Osteoblast (primary cell): ENCODE measurements around the gene IGF2BP1. TPM values are rescaled to one million over a fixed set of nuclear protein-coding genes. Genes with fewer than 3 reads are reported as not detected.

Experiments used
- DNase-seq: peaks from one replicate; pipeline ENCODE4 v3.0.0; 2011; ENCODE audit warnings: low spot score, mixed read lengths; ENCODE audit not compliant: insufficient read length; ENCODE audit errors: missing footprints
- H2AFZ ChIP-seq: 2 replicates; pipeline ENCODE4 v1.6.0; 2011; ENCODE audit warnings: mild to moderate bottlenecking, low read length
- H3K27ac ChIP-seq: 2 replicates; pipeline ENCODE4 v1.5.1; 2011; ENCODE audit warnings: mild to moderate bottlenecking, low read depth, low read length, moderate library complexity
- H3K27me3 ChIP-seq: 2 replicates; pipeline ENCODE4 v1.6.0; 2012; ENCODE audit warnings: mild to moderate bottlenecking, control low read depth, inconsistent platforms, low read length, moderate library complexity; ENCODE audit not compliant: insufficient read depth
- H3K36me3 ChIP-seq: 2 replicates; pipeline ENCODE4 v1.5.1; 2011; ENCODE audit warnings: mild to moderate bottlenecking, low read length, control low read depth, moderate library complexity; ENCODE audit not compliant: insufficient read depth
- H3K4me1 ChIP-seq: 2 replicates; pipeline ENCODE4 v1.5.1; 2011; ENCODE audit warnings: mild to moderate bottlenecking, low read length, control low read depth, moderate library complexity; ENCODE audit not compliant: insufficient read depth
- H3K4me2 ChIP-seq: 2 replicates; pipeline ENCODE4 v1.6.0; 2011; ENCODE audit warnings: mild to moderate bottlenecking, low read length; ENCODE audit not compliant: insufficient read depth
- H3K4me3 ChIP-seq: fragments of 200-600 bp; sonication (generic); 3 replicates; pipeline ENCODE4 v1.5.1; 2012; ENCODE audit warnings: mild to moderate bottlenecking, low read length, inconsistent platforms; ENCODE audit not compliant: insufficient read depth
- H3K79me2 ChIP-seq: 2 replicates; pipeline ENCODE4 v1.6.0; 2012; ENCODE audit warnings: mild to moderate bottlenecking, low read length, control low read depth, inconsistent platforms; ENCODE audit not compliant: insufficient read depth
- H3K9me3 ChIP-seq: 2 replicates; pipeline ENCODE4 v1.5.1; 2011; ENCODE audit warnings: low read depth, low read length, control low read depth
- H4K20me1 ChIP-seq: 2 replicates; pipeline ENCODE4 v1.6.0; 2012; ENCODE audit warnings: mild to moderate bottlenecking, low read length, control low read depth; ENCODE audit not compliant: insufficient read depth
- CTCF ChIP-seq: IDR thresholded peaks from 2 replicates; pipeline ENCODE4 v1.5.1; 2011; ENCODE audit warnings: mild to moderate bottlenecking, low read depth, low read length, moderate library complexity; ENCODE audit errors: extremely low read depth
- total RNA-seq: library from RNA; depleted of rRNA; stranded (reverse); fragments of >200 nt; gene quantifications from 2 replicates; pipeline ENCODE4 v1.2.3, GENCODE V29; 2012

Gene IGF2BP1
- total RNA-seq, 1 donor, result 1.4 TPM

GRCh38 chr17:49020609-49021008 is 23.4 kb downstream of the IGF2BP1 start:
- Histone ChIP-seq H3K36me3 (no peaks in the 10 kb centered on the region), H3K4me3 (no peak overlapping the region), H2AFZ (no peak overlapping the region), H3K4me2 (no peak overlapping the region), H3K27me3 (peaks cover 8% of the 10 kb centered on the region), H3K9me3 (no peaks in the 10 kb centered on the region), H3K4me1 (peaks cover 33% of the 10 kb centered on the region), H4K20me1 (no peaks in the 10 kb centered on the region), H3K27ac (peak overlapping the region; percentile 23), H3K79me2 (peaks cover 51% of the 10 kb centered on the region)
- TF ChIP-seq CTCF, result no peak
- no peak for DNase-seq

- Histone ChIP-seq H3K79me2 (peaks cover 51% of the 10 kb centered on the region), H3K27ac (peak overlapping the region; percentile 23), H3K4me3 (no peak overlapping the region), H3K4me1 (peaks cover 27% of the 10 kb centered on the region), H4K20me1 (no peaks in the 10 kb centered on the region), H3K4me2 (no peak overlapping the region), H3K9me3 (no peaks in the 10 kb centered on the region), H2AFZ (no peak overlapping the region), H3K36me3 (no peaks in the 10 kb centered on the region), H3K27me3 (peaks cover 2% of the 10 kb centered on the region)
- DNase-seq, result peak; percentile 89
- TF ChIP-seq CTCF, result no peak
These were observed 24.0 kb downstream of the IGF2BP1 start for GRCh38 chr17:49021095-49021767.

GRCh38 chr17:49021768-49022103 is 24.6 kb downstream of the IGF2BP1 start:
- H3K27ac ChIP-seq, result no peak overlapping the region

More at GRCh38 chr17:49021768-49022103, 24.6 kb downstream of the IGF2BP1 start:
- Histone ChIP-seq H3K4me1 (peaks cover 24% of the 10 kb centered on the region), H3K4me3 (no peak overlapping the region), H2AFZ (no peak overlapping the region), H3K27me3 (no peaks in the 10 kb centered on the region), H3K4me2 (no peak overlapping the region), H3K79me2 (peaks cover 51% of the 10 kb centered on the region), H4K20me1 (no peaks in the 10 kb centered on the region), H3K9me3 (no peaks in the 10 kb centered on the region), H3K36me3 (no peaks in the 10 kb centered on the region)
- peak; percentile 62 for DNase-seq
- TF ChIP-seq CTCF, result no peak
